GM12801 (cell line): ENCODE measurements around the gene PTPRN2.

Experiments
- CTCF ChIP-seq: IDR thresholded peaks from one replicate; pipeline ENCODE4 v1.5.1; 2011; ENCODE audit warnings: control low read depth; ENCODE audit not compliant: insufficient read length; ENCODE audit errors: extremely low read depth

Gene PTPRN2

GRCh38 chr7:158094671-158095226 is 492.9 kb downstream of the PTPRN2 start:
- no peak for TF ChIP-seq CTCF

GRCh38 chr7:158094046-158094445 is 493.6 kb downstream of the PTPRN2 start:
- no peak for TF ChIP-seq CTCF

GRCh38 chr7:158093156-158093796 is 494.3 kb downstream of the PTPRN2 start:
- no peak for TF ChIP-seq CTCF

- no peak for TF ChIP-seq CTCF
Observed at GRCh38 chr7:158087196-158087595, 500.4 kb downstream of the PTPRN2 start.

GRCh38 chr7:158085741-158086695 is 501.6 kb downstream of the PTPRN2 start:
- no peak for TF ChIP-seq CTCF

- TF ChIP-seq CTCF, result no peak
Observed at GRCh38 chr7:158084555-158084954, 503.1 kb downstream of the PTPRN2 start.

- no peak for TF ChIP-seq CTCF
Observed at GRCh38 chr7:158083526-158084310, 503.9 kb downstream of the PTPRN2 start.
